ENCODE results near the gene MGME1. TPM values are rescaled to one million over a fixed set of nuclear protein-coding genes. Genes with fewer than 3 reads are reported as not detected.

The MGME1 gene
- total RNA-seq, 4 donors from 2014 or later = 11.2 to 18.9 (median 12.0) TPM

GRCh38 chr20:18014411-18014810 lies 45.6 kb downstream of the MGME1 start:
- Histone ChIP-seq H3K27ac (no peak overlapping the region), H3K4me3 (no peak overlapping the region), H3K27me3 (no peaks in the 10 kb centered on the region), H3K9me3 (no peaks in the 10 kb centered on the region), H3K36me3 (no peaks in the 10 kb centered on the region), H3K4me1 (no peaks in the 10 kb centered on the region)
- no peak for TF ChIP-seq POLR2A (IDR thresholded peaks at IDR 0.05)
- TF ChIP-seq CTCF (IDR thresholded peaks at IDR 0.05) = no peak
- intact Hi-C loops (cut with DNase I) = no loop called here
- 87 to 94% methylated on average over 3 to 6 of the region's 6 CpGs for WGBS, 2 donors
- no peak for DNase-seq

GRCh38 chr20:18016772-18017171 lies 48.0 kb downstream of the MGME1 start:
- H3K4me1 ChIP-seq = no peaks in the 10 kb centered on the region
- 74 to 82% methylated on average over 3 of the region's 3 CpGs for WGBS, 2 donors
- H3K4me3 ChIP-seq = no peak overlapping the region
- intact Hi-C loops (cut with DNase I) = no loop called here
- no peaks in the 10 kb centered on the region for H3K9me3 ChIP-seq
- no peaks in the 10 kb centered on the region for H3K27me3 ChIP-seq
- TF ChIP-seq CTCF (IDR thresholded peaks at IDR 0.05) (no peak), POLR2A (IDR thresholded peaks at IDR 0.05) (no peak)
- no peak overlapping the region for H3K27ac ChIP-seq
- H3K36me3 ChIP-seq = peaks cover 0 to 23% (median 0%) of the 10 kb centered on the region in 3 donors
- DNase-seq = no peak

- TF ChIP-seq POLR2A (IDR thresholded peaks at IDR 0.05) (no peak), CTCF (IDR thresholded peaks at IDR 0.05) (no peak)
- Histone ChIP-seq H3K27ac (no peak overlapping the region), H3K4me1 (no peaks in the 10 kb centered on the region), H3K36me3 (peaks cover 0 to 36% (median 0%) of the 10 kb centered on the region in 3 donors), H3K9me3 (no peaks in the 10 kb centered on the region), H3K27me3 (no peaks in the 10 kb centered on the region), H3K4me3 (no peak overlapping the region)
- intact Hi-C loops (cut with DNase I) = no loop called here
- WGBS, 2 donors = 92 to 93% methylated on average over 9 to 10 of the region's 10 CpGs
- DNase-seq = no peak
Measured at GRCh38 chr20:18018100-18018499, 49.3 kb downstream of the MGME1 start.

- Histone ChIP-seq H3K9me3 (no peaks in the 10 kb centered on the region), H3K27me3 (no peaks in the 10 kb centered on the region), H3K27ac (no peak overlapping the region), H3K36me3 (peaks cover 0 to 45% (median 0%) of the 10 kb centered on the region in 3 donors), H3K4me1 (no peaks in the 10 kb centered on the region), H3K4me3 (no peak overlapping the region)
- no peak for DNase-seq
- 0 to 20% methylated on average over 1 of the region's 1 CpG for WGBS, 2 donors
- no peak for TF ChIP-seq POLR2A (IDR thresholded peaks at IDR 0.05)
- peak in 3 of 6 experiments; percentile 29 to 41 (median 34) for TF ChIP-seq CTCF (IDR thresholded peaks at IDR 0.05)
- intact Hi-C loops (cut with DNase I) = no loop called here
Measured at GRCh38 chr20:18019068-18019467, 50.2 kb downstream of the MGME1 start.

- Histone ChIP-seq H3K9me3 (no peaks in the 10 kb centered on the region), H3K4me3 (no peak overlapping the region), H3K36me3 (peaks cover 0 to 63% (median 0%) of the 10 kb centered on the region in 3 donors), H3K4me1 (no peaks in the 10 kb centered on the region), H3K27me3 (no peaks in the 10 kb centered on the region), H3K27ac (no peak overlapping the region)
- WGBS, 2 donors = 81 to 84% methylated on average over 6 of the region's 7 CpGs
- no peak for TF ChIP-seq POLR2A (IDR thresholded peaks at IDR 0.05)
- TF ChIP-seq CTCF (IDR thresholded peaks at IDR 0.05) = no peak
- DNase-seq = no peak
- intact Hi-C loops (cut with DNase I) = no loop called here
Measured at GRCh38 chr20:18020931-18021330, 52.1 kb downstream of the MGME1 start.
